ENCODE results near the gene RPAP2. TPM values are rescaled to one million over a fixed set of nuclear protein-coding genes. Genes with fewer than 3 reads are reported as not detected.

RPAP2 gene
- total RNA-seq, 2 donors from 2014 or later, result 16.7 to 23.5 TPM

DNA sequence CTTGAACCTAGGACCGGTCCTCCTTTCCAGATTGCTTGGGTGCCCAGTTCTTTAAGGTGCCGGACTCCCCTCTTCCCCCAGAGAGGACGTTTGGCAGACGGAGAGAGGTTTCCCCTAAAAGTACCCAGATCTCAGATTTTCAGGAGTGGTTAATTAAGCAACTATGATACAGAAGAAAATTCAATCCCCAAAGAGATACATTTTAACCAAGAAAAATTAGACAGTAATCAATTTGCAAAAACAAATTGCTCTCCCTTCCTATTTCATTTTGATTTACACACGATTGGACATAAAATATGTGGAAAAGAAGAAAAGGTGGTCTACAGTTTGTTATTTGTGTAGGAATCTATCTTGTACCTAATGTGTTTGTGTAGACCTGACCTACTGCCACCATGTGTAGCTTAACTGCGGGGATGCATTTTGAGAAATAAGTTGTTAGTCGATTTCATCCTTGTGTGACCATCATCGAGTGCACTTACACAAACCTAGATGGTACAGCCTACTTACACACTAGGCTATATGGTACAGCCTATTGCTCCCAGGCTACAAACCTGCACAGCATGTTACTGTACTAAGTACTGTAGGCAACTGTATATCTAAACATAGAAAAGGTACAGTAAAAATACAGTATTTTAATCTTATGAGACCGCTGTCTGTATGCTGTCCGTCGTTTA, 755 bp downstream of the RPAP2 start:
- H3K9ac ChIP-seq (ENCODE audit: low read depth in 2 of 2, low read length in 2 of 2), result peak overlapping the region; percentile 92 to 96
- TF ChIP-seq, protein P1, sequence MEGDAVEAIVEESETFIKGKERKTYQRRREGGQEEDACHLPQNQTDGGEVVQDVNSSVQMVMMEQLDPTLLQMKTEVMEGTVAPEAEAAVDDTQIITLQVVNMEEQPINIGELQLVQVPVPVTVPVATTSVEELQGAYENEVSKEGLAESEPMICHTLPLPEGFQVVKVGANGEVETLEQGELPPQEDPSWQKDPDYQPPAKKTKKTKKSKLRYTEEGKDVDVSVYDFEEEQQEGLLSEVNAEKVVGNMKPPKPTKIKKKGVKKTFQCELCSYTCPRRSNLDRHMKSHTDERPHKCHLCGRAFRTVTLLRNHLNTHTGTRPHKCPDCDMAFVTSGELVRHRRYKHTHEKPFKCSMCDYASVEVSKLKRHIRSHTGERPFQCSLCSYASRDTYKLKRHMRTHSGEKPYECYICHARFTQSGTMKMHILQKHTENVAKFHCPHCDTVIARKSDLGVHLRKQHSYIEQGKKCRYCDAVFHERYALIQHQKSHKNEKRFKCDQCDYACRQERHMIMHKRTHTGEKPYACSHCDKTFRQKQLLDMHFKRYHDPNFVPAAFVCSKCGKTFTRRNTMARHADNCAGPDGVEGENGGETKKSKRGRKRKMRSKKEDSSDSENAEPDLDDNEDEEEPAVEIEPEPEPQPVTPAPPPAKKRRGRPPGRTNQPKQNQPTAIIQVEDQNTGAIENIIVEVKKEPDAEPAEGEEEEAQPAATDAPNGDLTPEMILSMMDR (IDR thresholded peaks at IDR 0.05), result no peak
- no peaks in the 10 kb centered on the region for H3K27me3 ChIP-seq
- no peaks in the 10 kb centered on the region for H3K9me3 ChIP-seq
- DNase-seq, result no peak
- no peaks in the 10 kb centered on the region for H3K4me1 ChIP-seq
- H3K4me3 ChIP-seq, result peak overlapping the region; percentile 78
- no peak overlapping the region for H3K27ac ChIP-seq
- intact Hi-C loops (cut with DNase I), result no loop called here
- no peaks in the 10 kb centered on the region for H3K36me3 ChIP-seq

DNA sequence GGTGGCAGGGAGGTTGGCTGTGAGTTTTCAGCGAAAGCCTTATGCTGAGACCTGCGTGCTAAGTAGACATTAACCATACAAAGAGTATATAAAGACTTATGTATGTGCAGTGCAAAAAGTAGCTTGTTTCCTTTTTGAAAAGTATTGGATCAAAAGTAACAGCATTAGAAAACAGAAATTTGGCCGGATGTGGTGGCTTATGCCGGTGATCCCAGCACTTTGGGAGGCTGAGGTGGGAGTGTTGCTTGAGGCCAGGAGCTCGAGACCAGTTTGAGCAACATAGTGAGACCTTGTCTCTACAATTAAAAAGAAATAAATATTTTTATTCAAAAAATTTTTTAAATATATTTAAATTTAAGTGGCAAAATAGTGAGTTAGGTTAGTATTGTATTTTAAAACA, 2.2 kb downstream of the RPAP2 start:
- Histone ChIP-seq H3K9me3 (no peaks in the 10 kb centered on the region), H3K4me3 (no peak overlapping the region), H3K4me1 (no peaks in the 10 kb centered on the region), H3K27me3 (no peaks in the 10 kb centered on the region), H3K9ac (ENCODE audit: low read depth in 2 of 2, low read length in 2 of 2) (no peak overlapping the region), H3K27ac (no peak overlapping the region), H3K36me3 (no peaks in the 10 kb centered on the region)
- intact Hi-C loops (cut with DNase I), result no loop called here
- DNase-seq, result no peak
- TF ChIP-seq, protein P1 (IDR thresholded peaks at IDR 0.05), result no peak

DNA sequence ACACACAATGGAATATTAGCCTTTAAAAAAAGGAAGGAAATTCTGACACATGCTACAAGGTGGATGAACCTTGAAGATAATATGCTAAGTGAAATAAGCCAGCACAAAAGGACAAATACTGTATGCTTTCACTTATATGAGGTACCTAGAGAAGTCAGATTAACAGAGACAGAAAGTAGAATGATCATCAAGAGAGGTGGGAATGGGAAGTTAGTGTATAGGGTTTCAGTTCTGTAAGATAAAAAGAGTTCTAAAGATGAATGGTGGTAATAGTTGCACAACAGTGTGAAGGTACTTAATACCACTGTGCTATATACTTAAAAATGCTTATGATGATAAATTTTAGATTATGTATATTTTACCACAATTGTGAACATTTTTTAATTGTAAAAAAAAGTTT, 7.2 kb downstream of the RPAP2 start:
- TF ChIP-seq, protein P1 (IDR thresholded peaks at IDR 0.05), result no peak

DNA sequence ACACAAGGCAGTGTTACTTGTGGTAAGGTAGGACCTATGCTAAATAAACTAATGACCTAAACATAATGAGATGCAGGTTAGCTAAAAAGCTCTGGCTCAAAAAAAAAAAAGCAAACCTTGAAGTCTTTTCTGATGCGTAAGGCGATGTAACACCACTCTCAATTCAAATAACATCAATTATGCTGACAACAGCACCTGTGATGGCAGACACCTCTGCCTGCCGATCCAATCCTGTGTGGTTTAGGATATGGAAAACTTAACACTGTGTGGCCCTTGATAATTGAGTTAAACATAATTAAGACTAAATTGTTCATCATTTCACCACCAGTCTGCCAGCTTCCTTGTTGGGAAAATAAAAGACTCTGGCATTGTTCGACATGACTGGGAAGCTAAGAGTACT, 9.1 kb downstream of the RPAP2 start:
- TF ChIP-seq, protein P1 (IDR thresholded peaks at IDR 0.05), result no peak

More for the DNA sequence above, 7.2 kb downstream of the RPAP2 start:
- Histone ChIP-seq H3K36me3 (peaks cover 4% of the 10 kb centered on the region), H3K27me3 (no peaks in the 10 kb centered on the region), H3K9ac (ENCODE audit: low read depth in 2 of 2, low read length in 2 of 2) (no peak overlapping the region), H3K9me3 (no peaks in the 10 kb centered on the region), H3K4me1 (no peaks in the 10 kb centered on the region), H3K4me3 (no peak overlapping the region), H3K27ac (no peak overlapping the region)
- DNase-seq, result no peak
- intact Hi-C loops (cut with DNase I), result no loop called here

DNA sequence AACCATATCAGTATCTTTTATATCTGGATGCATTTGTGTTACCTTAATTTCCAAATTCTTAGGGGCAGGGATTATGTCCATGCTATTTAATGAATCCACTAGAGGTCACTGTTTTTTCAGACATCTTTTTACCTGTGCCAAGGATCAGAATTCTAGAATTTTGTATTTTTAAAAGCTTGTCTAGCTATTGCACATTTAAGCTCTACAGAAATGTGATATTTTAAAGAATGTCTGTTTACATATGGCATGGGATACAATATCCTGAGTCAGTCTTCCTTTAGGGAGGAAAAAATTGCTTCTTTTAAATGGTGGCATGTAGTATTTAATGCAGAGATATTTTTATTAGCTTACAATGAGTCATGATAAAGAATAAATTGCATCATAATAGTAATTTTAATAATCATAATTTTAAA, 11.3 kb downstream of the RPAP2 start:
- intact Hi-C loops (cut with DNase I), result loop anchor here (10.0 kb wide), 1 partner anchor 175 kb away; the partner anchor contains the start of gene GFI1
- DNase-seq, result no peak
- Histone ChIP-seq H3K27me3 (no peaks in the 10 kb centered on the region), H3K4me3 (no peak overlapping the region), H3K9me3 (no peaks in the 10 kb centered on the region), H3K36me3 (peaks cover 4% of the 10 kb centered on the region), H3K27ac (no peak overlapping the region), H3K4me1 (no peaks in the 10 kb centered on the region), H3K9ac (ENCODE audit: low read depth in 2 of 2, low read length in 2 of 2) (no peak overlapping the region)
- TF ChIP-seq, protein P1 (IDR thresholded peaks at IDR 0.05), result peak; percentile 49

More for the DNA sequence above, 9.1 kb downstream of the RPAP2 start:
- Histone ChIP-seq H3K36me3 (peaks cover 4% of the 10 kb centered on the region), H3K9me3 (no peaks in the 10 kb centered on the region), H3K4me1 (no peaks in the 10 kb centered on the region), H3K4me3 (no peak overlapping the region), H3K27ac (no peak overlapping the region), H3K9ac (ENCODE audit: low read depth in 2 of 2, low read length in 2 of 2) (no peak overlapping the region), H3K27me3 (no peaks in the 10 kb centered on the region)
- intact Hi-C loops (cut with DNase I), result no loop called here
- no peak for DNase-seq
